ENCODE results near the gene PRKCD. TPM values are rescaled to one million over a fixed set of nuclear protein-coding genes. Genes with fewer than 3 reads are reported as not detected.

Gene PRKCD
- total and polyA plus RNA-seq, 12 donors: 10.7 to 156 (median 49.2) TPM

DNA sequence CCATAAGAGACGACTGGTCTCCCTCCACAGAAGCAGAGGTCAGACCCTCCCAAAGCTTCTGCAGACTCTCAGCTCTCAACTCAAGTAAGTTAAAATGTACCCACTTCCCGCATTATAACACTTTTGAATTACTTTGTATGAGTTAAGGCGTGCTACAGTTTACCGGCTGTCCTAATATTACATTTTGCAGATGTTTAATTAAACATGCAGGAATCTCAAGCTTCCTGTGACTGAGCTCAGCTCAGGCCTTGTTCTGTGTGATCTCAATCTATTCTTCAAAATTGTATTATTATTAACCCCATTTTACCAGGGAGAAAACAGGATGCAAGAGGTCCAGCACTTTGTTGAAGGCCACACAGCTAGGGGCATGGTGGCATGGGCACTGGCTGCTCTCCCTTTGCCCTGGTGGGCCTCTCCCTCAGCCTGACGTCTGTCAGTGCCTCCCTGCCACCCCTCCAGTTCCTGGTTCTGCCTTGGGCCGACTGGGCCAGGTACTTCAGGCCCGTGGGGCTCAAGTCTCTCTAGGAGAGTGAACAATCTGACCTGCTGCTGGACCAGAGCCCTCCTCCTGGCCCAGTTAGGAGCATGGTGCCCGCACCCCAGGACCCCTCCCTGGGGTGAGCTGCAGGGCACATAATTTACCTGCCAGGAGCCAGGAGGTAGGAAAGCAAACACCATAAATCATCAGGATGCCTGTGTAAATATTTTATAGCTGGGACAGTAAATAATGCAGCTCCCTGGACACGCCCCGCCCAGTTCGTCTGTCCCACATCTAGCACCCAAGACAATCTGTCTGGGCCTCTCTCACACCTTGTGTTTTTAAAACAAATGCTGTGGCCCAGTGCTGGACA lies 15.9 kb upstream of the PRKCD start:
- peaks cover 7 to 35% of the 10 kb centered on the region in 2 donors for H3K4me1 ChIP-seq (replicated peaks in 1 of 2)
- DNase-seq: no peak
- no peak overlapping the region for H3K4me3 ChIP-seq
- no peaks in the 10 kb centered on the region for H3K36me3 ChIP-seq (replicated peaks in 1 of 2)
- intact Hi-C loops (cut with DNase I): no loop called here
- peak overlapping the region in 1 of 5 donors; percentile 10 for H3K27ac ChIP-seq
- whole genome bisulfite sequencing, 4 donors: 82 to 89% (median 85%) methylated on average over 10 to 11 of the region's 11 CpGs
- no peak for TF ChIP-seq POLR2A (IDR thresholded peaks at IDR 0.05)
- TF ChIP-seq, protein P1, sequence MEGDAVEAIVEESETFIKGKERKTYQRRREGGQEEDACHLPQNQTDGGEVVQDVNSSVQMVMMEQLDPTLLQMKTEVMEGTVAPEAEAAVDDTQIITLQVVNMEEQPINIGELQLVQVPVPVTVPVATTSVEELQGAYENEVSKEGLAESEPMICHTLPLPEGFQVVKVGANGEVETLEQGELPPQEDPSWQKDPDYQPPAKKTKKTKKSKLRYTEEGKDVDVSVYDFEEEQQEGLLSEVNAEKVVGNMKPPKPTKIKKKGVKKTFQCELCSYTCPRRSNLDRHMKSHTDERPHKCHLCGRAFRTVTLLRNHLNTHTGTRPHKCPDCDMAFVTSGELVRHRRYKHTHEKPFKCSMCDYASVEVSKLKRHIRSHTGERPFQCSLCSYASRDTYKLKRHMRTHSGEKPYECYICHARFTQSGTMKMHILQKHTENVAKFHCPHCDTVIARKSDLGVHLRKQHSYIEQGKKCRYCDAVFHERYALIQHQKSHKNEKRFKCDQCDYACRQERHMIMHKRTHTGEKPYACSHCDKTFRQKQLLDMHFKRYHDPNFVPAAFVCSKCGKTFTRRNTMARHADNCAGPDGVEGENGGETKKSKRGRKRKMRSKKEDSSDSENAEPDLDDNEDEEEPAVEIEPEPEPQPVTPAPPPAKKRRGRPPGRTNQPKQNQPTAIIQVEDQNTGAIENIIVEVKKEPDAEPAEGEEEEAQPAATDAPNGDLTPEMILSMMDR (IDR thresholded peaks at IDR 0.05): no peak
- H3K27me3 ChIP-seq: no peaks in the 10 kb centered on the region
- no peaks in the 10 kb centered on the region for H3K9me3 ChIP-seq (replicated peaks in 1 of 3)

DNA sequence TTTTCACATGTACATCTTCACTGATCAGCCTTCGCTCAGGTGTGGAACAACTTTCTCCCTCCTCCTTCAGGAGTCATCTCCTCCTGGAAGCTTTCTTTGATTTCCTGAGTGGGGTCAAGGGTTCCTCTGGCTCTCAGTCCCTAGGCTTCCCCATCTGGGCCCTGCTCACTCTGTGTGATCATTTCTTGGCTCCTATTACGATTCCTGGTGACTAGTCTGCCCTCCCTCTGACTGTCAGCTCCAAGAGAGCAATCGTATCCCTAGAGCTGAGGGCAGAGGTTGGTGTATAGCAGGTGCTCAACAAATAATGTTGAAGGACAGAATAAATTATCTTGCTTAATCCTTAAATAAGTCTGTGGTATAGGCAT lies 15.3 kb upstream of the PRKCD start:
- intact Hi-C loops (cut with DNase I): no loop called here
- Histone ChIP-seq H3K36me3 (replicated peaks in 1 of 2) (no peaks in the 10 kb centered on the region), H3K9me3 (replicated peaks in 1 of 3) (no peaks in the 10 kb centered on the region), H3K27ac (peak overlapping the region in 1 of 5 donors; percentile 75), H3K27me3 (no peaks in the 10 kb centered on the region), H3K4me3 (no peak overlapping the region), H3K4me1 (replicated peaks in 1 of 2) (peaks cover 12 to 35% of the 10 kb centered on the region in 2 donors)
- no peak for TF ChIP-seq POLR2A (IDR thresholded peaks at IDR 0.05)
- TF ChIP-seq, protein P1 (IDR thresholded peaks at IDR 0.05): no peak
- DNase-seq: no peak
- 66 to 75% (median 71%) methylated on average over 3 of the region's 3 CpGs for WGBS, 4 donors

- no peaks in the 10 kb centered on the region for H3K9me3 ChIP-seq (replicated peaks in 1 of 3)
- intact Hi-C loops (cut with DNase I): no loop called here
- H3K36me3 ChIP-seq (replicated peaks in 1 of 2): no peaks in the 10 kb centered on the region
- peak overlapping the region in 3 of 5 donors; percentile 55 to 75 (median 63) for H3K27ac ChIP-seq
- 37 to 54% (median 49%) methylated on average over 5 to 7 of the region's 7 CpGs for WGBS, 4 donors
- TF ChIP-seq POLR2A (IDR thresholded peaks at IDR 0.05): no peak
- TF ChIP-seq, protein P1 (IDR thresholded peaks at IDR 0.05): no peak
- peak in 1 of 7 donors; percentile 36 for DNase-seq
- no peaks in the 10 kb centered on the region for H3K27me3 ChIP-seq
- H3K4me1 ChIP-seq (replicated peaks in 1 of 2): peaks cover 19 to 36% of the 10 kb centered on the region in 2 donors
- no peak overlapping the region for H3K4me3 ChIP-seq
Measured at GRCh38 chr3:53146319-53146891, 14.6 kb upstream of the PRKCD start.

DNA sequence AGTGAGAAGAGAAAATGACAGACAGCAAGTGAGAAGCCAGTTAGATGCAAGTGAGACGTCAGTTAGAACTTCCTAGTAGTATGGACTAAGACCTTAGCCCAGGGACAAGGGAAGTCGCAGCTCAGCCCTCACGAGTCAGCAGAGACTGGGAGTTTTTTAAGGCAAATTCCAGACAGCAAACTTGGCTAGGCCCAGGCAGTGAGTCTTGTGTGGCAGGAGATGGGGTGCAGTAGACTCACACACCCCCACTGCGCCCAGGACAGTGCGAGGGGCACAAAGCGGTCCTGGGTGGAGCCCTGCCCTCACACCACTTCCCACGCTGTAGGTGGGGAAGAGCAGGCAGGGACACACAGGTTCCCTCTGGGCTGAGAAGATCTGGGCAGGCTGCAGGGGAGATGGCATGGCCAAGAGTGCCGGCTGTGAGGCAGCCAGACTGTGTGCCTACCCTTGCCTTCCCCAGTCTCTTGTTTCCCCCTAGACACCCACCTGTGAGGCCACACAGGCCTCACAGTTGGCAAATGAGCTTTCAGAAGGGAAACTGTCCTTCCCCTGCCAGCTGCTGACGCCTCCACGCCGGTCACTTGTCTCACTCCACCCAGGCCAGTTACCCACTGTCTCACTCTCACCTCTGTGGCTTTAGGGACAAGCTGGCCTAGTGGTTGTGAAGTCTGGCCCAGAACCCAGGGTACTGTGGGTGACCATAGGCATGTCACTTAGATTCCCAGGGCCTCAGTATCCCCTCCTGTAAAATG lies 13.7 kb upstream of the PRKCD start:
- H3K4me3 ChIP-seq: no peak overlapping the region
- H3K9me3 ChIP-seq (replicated peaks in 1 of 3): no peaks in the 10 kb centered on the region
- peak overlapping the region in 4 of 5 donors; percentile 52 to 75 (median 59) for H3K27ac ChIP-seq
- 70 to 77% (median 75%) methylated on average over 7 to 11 of the region's 11 CpGs for WGBS, 4 donors
- H3K4me1 ChIP-seq (replicated peaks in 1 of 2): peaks cover 25 to 44% of the 10 kb centered on the region in 2 donors
- intact Hi-C loops (cut with DNase I): no loop called here
- peak in 1 of 7 donors; percentile 29 for DNase-seq
- no peaks in the 10 kb centered on the region for H3K27me3 ChIP-seq
- H3K36me3 ChIP-seq (replicated peaks in 1 of 2): no peaks in the 10 kb centered on the region
- TF ChIP-seq, protein P1 (IDR thresholded peaks at IDR 0.05): no peak
- no peak for TF ChIP-seq POLR2A (IDR thresholded peaks at IDR 0.05)
